Lower leg skin (tissue), 3 donors: ENCODE results near the gene STAG1.

Experiments used
- POLR2A ChIP-seq, 2 donors: fragments of 450-650 bp; IDR thresholded peaks; one replicate each; pipeline ENCODE4 v1.6.1; 2016 to 2017; ENCODE audit warnings: antibody characterized with exemption in 2 of 2, mild to moderate bottlenecking in 1 of 2, moderate library complexity in 1 of 2
- TF ChIP-seq, protein P1 (sequence below), 3 donors: fragments of 450-650 bp; IDR thresholded peaks; one replicate each; pipeline ENCODE4 v1.5.1; 2016; ENCODE audit warnings: antibody characterized with exemption in 3 of 3, mild to moderate bottlenecking in 3 of 3, moderate library complexity in 2 of 3

DNA sequence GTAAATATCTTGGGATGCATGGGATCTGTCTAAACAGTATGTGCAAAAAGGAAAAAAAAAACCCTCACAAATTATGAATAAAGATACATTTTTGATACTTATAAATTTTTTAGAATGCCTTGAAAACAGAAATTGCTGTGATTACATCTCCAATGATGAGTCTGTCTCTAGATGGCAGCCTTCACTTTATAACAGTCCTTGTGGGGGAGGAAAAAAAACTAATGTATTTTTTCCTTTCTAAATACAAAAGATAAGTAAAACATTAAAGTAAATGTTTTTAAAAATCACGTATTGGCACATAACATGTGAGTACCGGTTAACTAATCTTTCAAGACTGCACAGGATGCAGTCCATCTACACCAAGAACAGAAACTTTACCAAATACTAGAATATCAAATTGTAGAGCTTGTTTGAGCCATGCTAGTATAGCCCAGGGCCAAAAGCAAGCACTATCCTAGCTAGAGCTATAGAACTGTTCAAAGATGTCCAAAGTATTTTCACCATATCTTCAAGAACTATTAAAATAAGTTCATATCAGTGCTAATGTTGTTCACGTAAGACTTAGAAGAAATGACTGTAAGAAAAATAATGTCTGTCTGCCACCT lies 206.4 kb downstream of the STAG1 start:
- TF ChIP-seq, protein P1, sequence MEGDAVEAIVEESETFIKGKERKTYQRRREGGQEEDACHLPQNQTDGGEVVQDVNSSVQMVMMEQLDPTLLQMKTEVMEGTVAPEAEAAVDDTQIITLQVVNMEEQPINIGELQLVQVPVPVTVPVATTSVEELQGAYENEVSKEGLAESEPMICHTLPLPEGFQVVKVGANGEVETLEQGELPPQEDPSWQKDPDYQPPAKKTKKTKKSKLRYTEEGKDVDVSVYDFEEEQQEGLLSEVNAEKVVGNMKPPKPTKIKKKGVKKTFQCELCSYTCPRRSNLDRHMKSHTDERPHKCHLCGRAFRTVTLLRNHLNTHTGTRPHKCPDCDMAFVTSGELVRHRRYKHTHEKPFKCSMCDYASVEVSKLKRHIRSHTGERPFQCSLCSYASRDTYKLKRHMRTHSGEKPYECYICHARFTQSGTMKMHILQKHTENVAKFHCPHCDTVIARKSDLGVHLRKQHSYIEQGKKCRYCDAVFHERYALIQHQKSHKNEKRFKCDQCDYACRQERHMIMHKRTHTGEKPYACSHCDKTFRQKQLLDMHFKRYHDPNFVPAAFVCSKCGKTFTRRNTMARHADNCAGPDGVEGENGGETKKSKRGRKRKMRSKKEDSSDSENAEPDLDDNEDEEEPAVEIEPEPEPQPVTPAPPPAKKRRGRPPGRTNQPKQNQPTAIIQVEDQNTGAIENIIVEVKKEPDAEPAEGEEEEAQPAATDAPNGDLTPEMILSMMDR (IDR thresholded peaks at IDR 0.05) = no peak
- TF ChIP-seq POLR2A (IDR thresholded peaks at IDR 0.05) = no peak
